HepG2 (cell line): ENCODE measurements around the gene MYO5B. TPM values are rescaled to one million over a fixed set of nuclear protein-coding genes. Genes with fewer than 3 reads are reported as not detected.

ENCODE experiments used
- BORCS8-MEF2B ChIP-seq: sonication (generic); formaldehyde crosslinking; IDR thresholded peaks from 2 replicates; pipeline ENCODE4 v1.8.0; 2022; ENCODE audit warnings: mild to moderate bottlenecking, missing genetic modification reagents
- GTF3A ChIP-seq: sonication (generic); formaldehyde crosslinking; conservative IDR thresholded peaks from 2 replicates; pipeline ENCODE4 v1.4.0; 2020; ENCODE audit warnings: mild to moderate bottlenecking, missing genetic modification reagents
- TOPORS ChIP-seq: sonication (generic); formaldehyde crosslinking; IDR thresholded peaks from 2 replicates; pipeline ENCODE4 v1.8.0; 2023; ENCODE audit warnings: mild to moderate bottlenecking, missing genetic modification reagents
- ZNF317 ChIP-seq: sonication (generic); formaldehyde crosslinking; IDR thresholded peaks from 2 replicates; pipeline ENCODE4 v1.5.0; 2020; ENCODE audit warnings: mild to moderate bottlenecking, missing genetic modification reagents
- ZNF572 ChIP-seq: sonication (generic); formaldehyde crosslinking; IDR thresholded peaks from 2 replicates; pipeline ENCODE4 v1.5.1; 2020; ENCODE audit warnings: mild to moderate bottlenecking, missing genetic modification reagents
- ZNF607 ChIP-seq: sonication (generic); formaldehyde crosslinking; IDR thresholded peaks from 2 replicates; pipeline ENCODE4 v1.5.1; 2020; ENCODE audit warnings: missing genetic modification reagents, mild to moderate bottlenecking, borderline replicate concordance
- ZNF674 ChIP-seq: sonication (generic); formaldehyde crosslinking; IDR thresholded peaks from 2 replicates; pipeline ENCODE4 v1.5.0; 2020; ENCODE audit warnings: low read depth, mild to moderate bottlenecking, missing genetic modification reagents
- ZNF678 ChIP-seq: sonication (generic); formaldehyde crosslinking; IDR thresholded peaks from 2 replicates; pipeline ENCODE4 v1.4.0; 2020; ENCODE audit warnings: mild to moderate bottlenecking, missing genetic modification reagents
- polyA plus RNA-seq, 8 experiments: library from polyadenylated mRNA; depleted of rRNA in 3 of 8; stranded (reverse) in 7 of 8; unstranded in 1 of 8; fragments of >200 nt; fragmentation: Illumina TruSeq in 4 of 8; extraction: Trizol in 4 of 8; gene quantifications; 2 replicates each; pipeline versions ENCODE4 v1.2.1 to v1.2.3, GENCODE V29; 2011 to 2016; ENCODE audit warnings: low read depth in 4 of 8, missing spikeins in 1 of 8, mixed read lengths in 1 of 8; ENCODE audit not compliant: insufficient read depth in 1 of 8
- total RNA-seq, 5 experiments: library from RNA; depleted of rRNA; stranded (reverse); fragments of >200 nt; fragmentation: Illumina TruSeq; extraction: Trizol; gene quantifications; 2 replicates each; pipeline ENCODE4 v1.2.3, GENCODE V29; 2016; ENCODE audit warnings: low read depth in 1 of 5
- TF ChIP-seq, protein P1 (sequence below): sonication (generic); formaldehyde crosslinking; IDR thresholded peaks from 2 replicates; pipeline ENCODE4 v1.5.1; 2020; ENCODE audit warnings: missing genetic modification reagents, mild to moderate bottlenecking, borderline replicate concordance
- TF ChIP-seq, protein P2 (sequence below): sonication (generic); formaldehyde crosslinking; IDR thresholded peaks from 2 replicates; pipeline ENCODE4 v1.5.0; 2020; ENCODE audit warnings: missing genetic modification reagents, mild to moderate bottlenecking, borderline replicate concordance
- TF ChIP-seq, protein P3 (sequence below): sonication (generic); formaldehyde crosslinking; IDR thresholded peaks from 2 replicates; pipeline ENCODE4 v1.9.0; 2021; ENCODE audit warnings: missing genetic modification reagents, borderline replicate concordance
- TF ChIP-seq, protein P4 (sequence below): sonication (generic); formaldehyde crosslinking; IDR thresholded peaks from 2 replicates; pipeline ENCODE4 v1.4.0; 2020; ENCODE audit warnings: missing genetic modification reagents
- TF ChIP-seq, protein P5 (sequence below): sonication (generic); formaldehyde crosslinking; IDR thresholded peaks from 2 replicates; pipeline ENCODE4 v1.9.0; 2022; ENCODE audit warnings: missing genetic modification reagents, mild to moderate bottlenecking, borderline replicate concordance
- TF ChIP-seq, protein P6 (sequence below): sonication (generic); formaldehyde crosslinking; IDR thresholded peaks from 2 replicates; pipeline ENCODE4 v1.8.1; 2023; ENCODE audit warnings: missing genetic modification reagents, mild to moderate bottlenecking, borderline replicate concordance
- TF ChIP-seq, protein P7 (sequence below): sonication (generic); formaldehyde crosslinking; IDR thresholded peaks from 2 replicates; pipeline ENCODE4 v1.4.0; 2020; ENCODE audit warnings: missing genetic modification reagents, low read depth, mild to moderate bottlenecking, borderline replicate concordance

The MYO5B gene
- total and polyA plus RNA-seq, 2 of the 13 experiments (the other 11 are each of a cell fraction or from before 2014, with no cell fraction given) = 13.1 to 24.0 TPM

DNA sequence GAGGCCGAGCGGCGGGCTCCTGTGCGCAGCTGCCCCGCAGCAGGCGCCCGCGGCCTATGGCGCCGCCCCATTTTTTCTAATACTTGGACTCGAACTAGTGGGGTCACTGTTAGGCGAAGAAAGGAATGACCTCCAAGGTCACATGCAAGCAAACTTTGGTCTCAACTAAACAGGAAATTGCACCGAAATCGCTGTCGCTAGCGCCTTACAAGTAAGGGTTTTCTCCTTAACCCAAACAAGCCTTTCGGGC is 382.0 kb downstream of the MYO5B start (continued):
- TF ChIP-seq, protein P1, sequence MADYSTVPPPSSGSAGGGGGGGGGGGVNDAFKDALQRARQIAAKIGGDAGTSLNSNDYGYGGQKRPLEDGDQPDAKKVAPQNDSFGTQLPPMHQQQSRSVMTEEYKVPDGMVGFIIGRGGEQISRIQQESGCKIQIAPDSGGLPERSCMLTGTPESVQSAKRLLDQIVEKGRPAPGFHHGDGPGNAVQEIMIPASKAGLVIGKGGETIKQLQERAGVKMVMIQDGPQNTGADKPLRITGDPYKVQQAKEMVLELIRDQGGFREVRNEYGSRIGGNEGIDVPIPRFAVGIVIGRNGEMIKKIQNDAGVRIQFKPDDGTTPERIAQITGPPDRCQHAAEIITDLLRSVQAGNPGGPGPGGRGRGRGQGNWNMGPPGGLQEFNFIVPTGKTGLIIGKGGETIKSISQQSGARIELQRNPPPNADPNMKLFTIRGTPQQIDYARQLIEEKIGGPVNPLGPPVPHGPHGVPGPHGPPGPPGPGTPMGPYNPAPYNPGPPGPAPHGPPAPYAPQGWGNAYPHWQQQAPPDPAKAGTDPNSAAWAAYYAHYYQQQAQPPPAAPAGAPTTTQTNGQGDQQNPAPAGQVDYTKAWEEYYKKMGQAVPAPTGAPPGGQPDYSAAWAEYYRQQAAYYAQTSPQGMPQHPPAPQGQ (CRISPR knock-in tag) = no peak
- TF ChIP-seq TOPORS (CRISPR knock-in tag) = no peak
- TF ChIP-seq, protein P2, sequence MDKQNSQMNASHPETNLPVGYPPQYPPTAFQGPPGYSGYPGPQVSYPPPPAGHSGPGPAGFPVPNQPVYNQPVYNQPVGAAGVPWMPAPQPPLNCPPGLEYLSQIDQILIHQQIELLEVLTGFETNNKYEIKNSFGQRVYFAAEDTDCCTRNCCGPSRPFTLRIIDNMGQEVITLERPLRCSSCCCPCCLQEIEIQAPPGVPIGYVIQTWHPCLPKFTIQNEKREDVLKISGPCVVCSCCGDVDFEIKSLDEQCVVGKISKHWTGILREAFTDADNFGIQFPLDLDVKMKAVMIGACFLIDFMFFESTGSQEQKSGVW (CRISPR knock-in tag) = no peak
- TF ChIP-seq, protein P3, sequence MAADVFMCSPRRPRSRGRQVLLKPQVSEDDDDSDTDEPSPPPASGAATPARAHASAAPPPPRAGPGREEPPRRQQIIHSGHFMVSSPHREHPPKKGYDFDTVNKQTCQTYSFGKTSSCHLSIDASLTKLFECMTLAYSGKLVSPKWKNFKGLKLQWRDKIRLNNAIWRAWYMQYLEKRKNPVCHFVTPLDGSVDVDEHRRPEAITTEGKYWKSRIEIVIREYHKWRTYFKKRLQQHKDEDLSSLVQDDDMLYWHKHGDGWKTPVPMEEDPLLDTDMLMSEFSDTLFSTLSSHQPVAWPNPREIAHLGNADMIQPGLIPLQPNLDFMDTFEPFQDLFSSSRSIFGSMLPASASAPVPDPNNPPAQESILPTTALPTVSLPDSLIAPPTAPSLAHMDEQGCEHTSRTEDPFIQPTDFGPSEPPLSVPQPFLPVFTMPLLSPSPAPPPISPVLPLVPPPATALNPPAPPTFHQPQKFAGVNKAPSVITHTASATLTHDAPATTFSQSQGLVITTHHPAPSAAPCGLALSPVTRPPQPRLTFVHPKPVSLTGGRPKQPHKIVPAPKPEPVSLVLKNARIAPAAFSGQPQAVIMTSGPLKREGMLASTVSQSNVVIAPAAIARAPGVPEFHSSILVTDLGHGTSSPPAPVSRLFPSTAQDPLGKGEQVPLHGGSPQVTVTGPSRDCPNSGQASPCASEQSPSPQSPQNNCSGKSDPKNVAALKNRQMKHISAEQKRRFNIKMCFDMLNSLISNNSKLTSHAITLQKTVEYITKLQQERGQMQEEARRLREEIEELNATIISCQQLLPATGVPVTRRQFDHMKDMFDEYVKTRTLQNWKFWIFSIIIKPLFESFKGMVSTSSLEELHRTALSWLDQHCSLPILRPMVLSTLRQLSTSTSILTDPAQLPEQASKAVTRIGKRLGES (CRISPR knock-in tag) = no peak
- no peak for TF ChIP-seq ZNF607 (CRISPR knock-in tag)
- no peak for TF ChIP-seq ZNF317 (CRISPR knock-in tag)
- no peak for TF ChIP-seq ZNF674 (CRISPR knock-in tag)
- TF ChIP-seq, protein P4, sequence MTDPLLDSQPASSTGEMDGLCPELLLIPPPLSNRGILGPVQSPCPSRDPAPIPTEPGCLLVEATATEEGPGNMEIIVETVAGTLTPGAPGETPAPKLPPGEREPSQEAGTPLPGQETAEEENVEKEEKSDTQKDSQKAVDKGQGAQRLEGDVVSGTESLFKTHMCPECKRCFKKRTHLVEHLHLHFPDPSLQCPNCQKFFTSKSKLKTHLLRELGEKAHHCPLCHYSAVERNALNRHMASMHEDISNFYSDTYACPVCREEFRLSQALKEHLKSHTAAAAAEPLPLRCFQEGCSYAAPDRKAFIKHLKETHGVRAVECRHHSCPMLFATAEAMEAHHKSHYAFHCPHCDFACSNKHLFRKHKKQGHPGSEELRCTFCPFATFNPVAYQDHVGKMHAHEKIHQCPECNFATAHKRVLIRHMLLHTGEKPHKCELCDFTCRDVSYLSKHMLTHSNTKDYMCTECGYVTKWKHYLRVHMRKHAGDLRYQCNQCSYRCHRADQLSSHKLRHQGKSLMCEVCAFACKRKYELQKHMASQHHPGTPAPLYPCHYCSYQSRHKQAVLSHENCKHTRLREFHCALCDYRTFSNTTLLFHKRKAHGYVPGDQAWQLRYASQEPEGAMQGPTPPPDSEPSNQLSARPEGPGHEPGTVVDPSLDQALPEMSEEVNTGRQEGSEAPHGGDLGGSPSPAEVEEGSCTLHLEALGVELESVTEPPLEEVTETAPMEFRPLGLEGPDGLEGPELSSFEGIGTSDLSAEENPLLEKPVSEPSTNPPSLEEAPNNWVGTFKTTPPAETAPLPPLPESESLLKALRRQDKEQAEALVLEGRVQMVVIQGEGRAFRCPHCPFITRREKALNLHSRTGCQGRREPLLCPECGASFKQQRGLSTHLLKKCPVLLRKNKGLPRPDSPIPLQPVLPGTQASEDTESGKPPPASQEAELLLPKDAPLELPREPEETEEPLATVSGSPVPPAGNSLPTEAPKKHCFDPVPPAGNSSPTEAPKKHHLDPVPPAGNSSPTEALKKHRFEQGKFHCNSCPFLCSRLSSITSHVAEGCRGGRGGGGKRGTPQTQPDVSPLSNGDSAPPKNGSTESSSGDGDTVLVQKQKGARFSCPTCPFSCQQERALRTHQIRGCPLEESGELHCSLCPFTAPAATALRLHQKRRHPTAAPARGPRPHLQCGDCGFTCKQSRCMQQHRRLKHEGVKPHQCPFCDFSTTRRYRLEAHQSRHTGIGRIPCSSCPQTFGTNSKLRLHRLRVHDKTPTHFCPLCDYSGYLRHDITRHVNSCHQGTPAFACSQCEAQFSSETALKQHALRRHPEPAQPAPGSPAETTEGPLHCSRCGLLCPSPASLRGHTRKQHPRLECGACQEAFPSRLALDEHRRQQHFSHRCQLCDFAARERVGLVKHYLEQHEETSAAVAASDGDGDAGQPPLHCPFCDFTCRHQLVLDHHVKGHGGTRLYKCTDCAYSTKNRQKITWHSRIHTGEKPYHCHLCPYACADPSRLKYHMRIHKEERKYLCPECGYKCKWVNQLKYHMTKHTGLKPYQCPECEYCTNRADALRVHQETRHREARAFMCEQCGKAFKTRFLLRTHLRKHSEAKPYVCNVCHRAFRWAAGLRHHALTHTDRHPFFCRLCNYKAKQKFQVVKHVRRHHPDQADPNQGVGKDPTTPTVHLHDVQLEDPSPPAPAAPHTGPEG = no peak
- TF ChIP-seq GTF3A = 0 out of 2 replicates have a peak, but pooled peaks have one; percentile 57
- TF ChIP-seq, protein P5, sequence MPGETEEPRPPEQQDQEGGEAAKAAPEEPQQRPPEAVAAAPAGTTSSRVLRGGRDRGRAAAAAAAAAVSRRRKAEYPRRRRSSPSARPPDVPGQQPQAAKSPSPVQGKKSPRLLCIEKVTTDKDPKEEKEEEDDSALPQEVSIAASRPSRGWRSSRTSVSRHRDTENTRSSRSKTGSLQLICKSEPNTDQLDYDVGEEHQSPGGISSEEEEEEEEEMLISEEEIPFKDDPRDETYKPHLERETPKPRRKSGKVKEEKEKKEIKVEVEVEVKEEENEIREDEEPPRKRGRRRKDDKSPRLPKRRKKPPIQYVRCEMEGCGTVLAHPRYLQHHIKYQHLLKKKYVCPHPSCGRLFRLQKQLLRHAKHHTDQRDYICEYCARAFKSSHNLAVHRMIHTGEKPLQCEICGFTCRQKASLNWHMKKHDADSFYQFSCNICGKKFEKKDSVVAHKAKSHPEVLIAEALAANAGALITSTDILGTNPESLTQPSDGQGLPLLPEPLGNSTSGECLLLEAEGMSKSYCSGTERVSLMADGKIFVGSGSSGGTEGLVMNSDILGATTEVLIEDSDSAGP (CRISPR knock-in tag) = no peak
- TF ChIP-seq, protein P6, sequence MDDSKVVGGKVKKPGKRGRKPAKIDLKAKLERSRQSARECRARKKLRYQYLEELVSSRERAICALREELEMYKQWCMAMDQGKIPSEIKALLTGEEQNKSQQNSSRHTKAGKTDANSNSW (CRISPR knock-in tag) = no peak
- no peak for TF ChIP-seq ZNF572
- TF ChIP-seq BORCS8-MEF2B (CRISPR knock-in tag) = no peak
- TF ChIP-seq, protein P7, sequence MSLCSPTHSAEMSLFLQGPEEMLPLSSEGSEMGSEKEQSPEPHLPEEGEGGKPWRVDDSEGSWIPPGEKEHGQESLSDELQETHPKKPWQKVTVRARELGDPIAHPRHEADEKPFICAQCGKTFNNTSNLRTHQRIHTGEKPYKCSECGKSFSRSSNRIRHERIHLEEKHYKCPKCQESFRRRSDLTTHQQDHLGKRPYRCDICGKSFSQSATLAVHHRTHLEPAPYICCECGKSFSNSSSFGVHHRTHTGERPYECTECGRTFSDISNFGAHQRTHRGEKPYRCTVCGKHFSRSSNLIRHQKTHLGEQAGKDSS = no peak
- 0 out of 2 replicates have a peak, but pooled peaks have one; percentile 26 for TF ChIP-seq ZNF678 (CRISPR knock-in tag)
